GM18508 (cell line): ENCODE data around the gene SRD5A3.

Source experiments
- ATAC-seq: cut with Tn5 transposase; IDR thresholded peaks from one replicate; pipeline ENCODE4 v1.9.1; 2021; ENCODE audit warnings: moderate number of reproducible peaks; ENCODE audit not compliant: insufficient read depth, unreplicated experiment

SRD5A3 gene

GRCh38 chr4:55399581-55399980 lies 53.5 kb downstream of the SRD5A3 start:
- no peak for ATAC-seq

DNA sequence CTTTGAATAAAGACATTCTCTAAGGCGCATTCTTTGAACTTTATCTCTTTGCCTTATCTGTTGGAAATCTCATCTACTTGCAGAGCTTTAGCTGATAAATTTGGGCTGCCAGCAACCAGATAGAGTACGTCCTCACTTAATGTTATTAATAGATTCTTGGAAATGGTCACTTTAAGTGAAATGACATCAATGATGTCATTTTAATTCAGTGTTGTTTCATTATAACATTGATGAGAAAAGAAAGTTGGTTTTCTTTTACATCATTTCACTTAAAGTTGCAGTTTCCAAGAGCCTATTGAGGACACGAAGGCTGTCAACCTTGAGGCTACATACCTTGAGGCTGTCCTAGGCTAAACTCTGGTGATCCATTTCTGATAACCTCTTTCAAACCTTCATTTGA lies 59.0 kb downstream of the SRD5A3 start:
- ATAC-seq = no peak

- ATAC-seq = no peak
These were observed 60.5 kb downstream of the SRD5A3 start for GRCh38 chr4:55406545-55406944.

- no peak for ATAC-seq
These were observed 61.1 kb downstream of the SRD5A3 start for GRCh38 chr4:55407119-55407518.

- no peak for ATAC-seq
These were observed 61.7 kb downstream of the SRD5A3 start for GRCh38 chr4:55407764-55408163.

DNA sequence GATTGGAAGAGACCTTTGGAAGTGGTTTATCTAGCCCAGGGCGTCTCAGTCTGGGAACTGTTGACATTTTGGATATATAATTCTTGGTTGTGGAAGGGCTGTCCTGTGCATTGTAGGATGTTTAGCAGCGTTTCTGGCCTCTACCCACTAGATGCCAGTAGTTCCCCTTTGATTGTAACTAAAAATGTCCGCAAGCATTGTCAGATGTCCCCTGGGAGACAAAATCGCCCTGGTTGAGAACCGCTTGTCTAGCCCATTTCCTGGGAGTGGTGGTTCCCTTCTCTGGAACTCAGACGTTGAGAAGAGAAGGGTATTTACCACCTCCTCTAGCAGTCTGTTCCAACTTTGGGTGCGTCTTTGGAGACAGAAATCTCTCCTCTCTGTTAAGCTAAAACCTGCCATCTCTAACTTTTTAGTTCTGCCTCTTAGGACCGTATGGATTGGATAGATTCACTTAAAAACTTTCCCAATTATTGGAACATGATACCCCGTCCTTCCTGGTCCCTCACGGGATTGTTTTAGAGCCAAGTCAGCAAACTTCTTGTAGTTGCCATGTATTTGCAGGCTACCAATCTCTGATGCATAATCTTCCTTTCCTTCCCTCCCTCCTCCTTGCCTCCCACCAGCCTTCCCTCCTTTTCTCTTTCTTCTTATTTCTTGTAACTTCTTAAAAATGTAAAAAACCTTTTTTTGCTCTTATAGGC lies 63.6 kb downstream of the SRD5A3 start:
- ATAC-seq = no peak

- no peak for ATAC-seq
These were observed 64.4 kb downstream of the SRD5A3 start for GRCh38 chr4:55410431-55410830.

DNA sequence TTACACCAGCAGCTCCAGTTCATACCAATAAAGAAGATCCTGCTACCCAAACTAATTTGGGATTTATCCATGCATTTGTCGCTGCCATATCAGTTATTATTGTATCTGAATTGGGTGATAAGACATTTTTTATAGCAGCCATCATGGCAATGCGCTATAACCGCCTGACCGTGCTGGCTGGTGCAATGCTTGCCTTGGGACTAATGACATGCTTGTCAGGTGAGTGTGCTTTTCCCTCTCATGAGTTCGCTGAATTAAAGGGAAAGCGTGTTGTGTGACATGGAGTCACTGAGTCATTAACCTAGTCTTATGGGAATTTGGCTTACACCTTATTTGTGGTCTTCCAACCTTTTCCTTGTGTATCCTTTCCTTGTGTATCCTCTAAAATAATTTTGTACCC lies 65.6 kb downstream of the SRD5A3 start:
- no peak for ATAC-seq

- no peak for ATAC-seq
These were observed 70.1 kb downstream of the SRD5A3 start for GRCh38 chr4:55416176-55416575.
